Femur (tissue), 1 donor: ENCODE results near the gene ZDHHC7.

Source experiments
- DNase-seq: peaks from one replicate; pipeline ENCODE4 v3.0.0-alpha.2; 2017

The ZDHHC7 gene

DNA sequence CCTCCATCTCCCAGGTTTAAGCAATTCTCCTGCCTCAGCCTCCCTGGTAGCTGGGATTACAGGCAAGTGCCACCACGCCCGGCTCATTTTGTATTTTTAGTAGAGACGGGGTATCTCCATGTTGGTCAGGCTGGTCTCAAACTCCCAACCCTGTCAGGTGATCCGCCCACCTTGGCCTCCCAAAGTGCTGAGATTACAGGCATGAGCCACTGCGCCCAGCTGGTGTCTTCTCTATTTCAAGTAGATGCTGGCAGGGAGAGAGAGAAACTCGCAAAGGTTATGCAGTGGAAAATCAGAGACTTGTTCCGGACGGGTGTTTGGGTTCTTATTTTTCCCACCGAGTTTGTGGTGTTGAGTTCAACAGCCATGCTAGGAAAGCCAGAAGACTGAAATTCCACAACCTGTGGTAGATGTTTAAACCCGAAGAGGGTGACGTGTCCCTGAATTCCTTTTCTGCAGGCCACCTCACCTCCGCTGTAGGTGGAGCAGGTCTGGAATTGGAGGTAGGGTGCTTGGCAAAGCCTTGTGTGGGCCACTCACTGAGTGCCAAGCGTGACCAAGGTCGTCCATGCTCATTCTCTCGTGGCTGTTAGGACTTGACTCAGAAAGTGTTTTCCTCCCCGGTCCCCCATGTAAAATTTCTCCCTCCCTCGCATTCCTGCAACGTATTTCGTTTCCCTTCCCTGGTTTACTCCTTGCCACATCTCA lies 7.3 kb upstream of the ZDHHC7 start:
- no peak for DNase-seq

DNA sequence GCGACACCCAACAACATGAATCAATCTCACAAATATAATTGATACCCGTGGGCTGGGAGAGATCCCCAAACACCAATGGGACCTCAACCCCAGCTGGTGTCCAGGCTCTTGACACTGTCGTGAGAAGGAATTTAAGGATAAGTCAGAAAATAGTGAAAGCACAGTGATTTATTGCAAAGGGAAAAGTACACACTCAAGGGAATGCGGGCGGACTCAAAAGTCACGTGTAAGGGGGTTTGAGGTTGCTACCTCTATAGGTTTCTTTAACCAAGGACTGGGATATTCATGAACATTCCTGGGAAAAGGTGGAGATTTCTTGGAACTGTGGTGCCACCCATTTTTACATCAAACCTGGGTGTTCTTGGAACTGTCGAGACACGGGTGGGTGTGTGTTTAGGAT lies 6.3 kb upstream of the ZDHHC7 start:
- DNase-seq, result no peak

DNA sequence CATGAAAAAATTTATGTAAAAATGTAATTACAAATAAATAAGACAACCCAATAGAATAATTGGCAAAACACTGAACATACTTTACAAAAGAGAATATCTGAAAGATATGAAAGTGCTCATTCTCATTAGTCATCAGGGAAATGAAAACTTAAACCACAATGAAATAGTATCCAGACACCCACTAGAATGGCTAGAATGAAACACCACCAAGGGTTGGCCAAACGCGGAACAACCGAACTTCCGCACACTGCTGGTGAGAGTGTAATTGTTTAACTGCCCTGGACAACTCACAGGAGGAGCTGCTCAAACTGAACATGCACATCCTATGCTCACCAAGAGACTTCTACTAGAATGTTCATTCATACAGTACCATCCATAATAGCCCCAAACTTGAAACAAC lies 5.8 kb upstream of the ZDHHC7 start:
- no peak for DNase-seq

DNA sequence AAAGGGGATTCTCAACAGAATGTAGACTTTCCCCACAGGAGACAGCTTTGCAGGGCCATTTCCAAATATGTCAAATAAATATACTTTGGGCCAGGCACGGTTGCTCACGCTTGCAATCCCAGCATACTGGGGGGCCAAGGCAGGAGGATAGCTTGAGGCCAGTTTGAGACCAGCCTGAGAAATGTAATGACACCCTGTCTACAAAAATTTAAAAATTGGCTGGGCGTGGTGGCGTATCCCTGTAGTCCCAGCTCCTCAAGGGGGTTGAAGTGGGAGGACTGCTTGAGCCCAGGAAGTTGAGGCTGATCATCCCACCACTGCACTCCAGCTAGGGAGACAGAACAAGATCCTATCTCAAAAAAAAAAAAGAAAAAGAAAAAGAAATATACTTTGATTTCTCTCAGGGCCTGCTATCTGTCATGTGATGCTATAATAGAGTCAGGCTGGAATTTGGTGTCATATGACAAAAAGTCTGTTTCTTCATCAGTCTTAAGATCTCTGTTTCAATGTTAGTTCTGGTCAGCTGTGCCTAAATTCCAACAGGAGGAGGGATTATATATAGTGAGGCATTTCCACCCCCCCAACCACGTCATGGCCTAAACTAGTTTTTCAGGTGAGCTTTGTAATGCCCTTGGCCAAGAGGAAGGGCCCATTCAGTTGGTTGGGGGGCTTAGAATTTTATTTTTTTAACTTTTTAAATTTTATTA lies 4.3 kb upstream of the ZDHHC7 start:
- DNase-seq, result no peak

DNA sequence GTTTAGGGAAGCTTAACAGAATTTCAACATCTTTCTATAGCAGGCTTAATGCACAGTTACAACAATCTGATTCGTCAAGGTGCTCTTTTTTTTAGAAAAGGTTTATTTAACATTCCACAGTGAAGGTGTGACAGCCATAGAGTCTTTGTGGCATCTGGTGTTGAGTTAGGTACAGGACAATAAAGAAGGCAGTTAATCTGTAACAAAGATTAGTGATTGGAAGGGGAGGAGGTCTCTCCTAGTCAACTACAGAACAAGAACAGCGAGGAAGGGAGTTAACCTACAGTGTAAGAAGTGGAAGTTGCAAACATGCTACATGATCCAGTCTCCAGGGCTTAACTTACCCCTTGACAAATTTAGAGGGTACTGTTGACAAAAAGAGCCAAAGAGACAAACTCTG lies 3.0 kb upstream of the ZDHHC7 start:
- DNase-seq, result no peak

DNA sequence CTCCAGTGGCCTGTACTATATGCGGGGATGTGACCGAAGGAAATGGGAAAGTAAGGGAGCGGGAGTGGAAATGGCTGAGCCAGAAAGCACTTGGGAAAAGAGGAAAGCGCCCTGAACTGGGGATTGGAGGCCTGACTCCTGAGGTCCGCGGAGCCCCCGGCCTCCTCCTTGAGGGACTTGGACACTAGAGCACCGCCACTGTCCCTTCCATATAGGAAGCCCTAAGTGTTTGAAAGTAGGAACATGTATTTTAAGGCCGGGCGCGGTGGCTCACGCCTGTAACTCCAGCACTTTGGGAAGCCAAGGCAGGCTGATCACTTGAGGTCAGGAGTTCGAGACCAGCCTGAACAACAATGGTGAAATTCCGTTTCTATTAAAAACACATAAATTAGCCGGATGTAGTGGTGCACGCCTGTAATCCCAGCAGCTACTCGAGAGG lies 530 bp upstream of the ZDHHC7 start:
- no peak for DNase-seq

DNA sequence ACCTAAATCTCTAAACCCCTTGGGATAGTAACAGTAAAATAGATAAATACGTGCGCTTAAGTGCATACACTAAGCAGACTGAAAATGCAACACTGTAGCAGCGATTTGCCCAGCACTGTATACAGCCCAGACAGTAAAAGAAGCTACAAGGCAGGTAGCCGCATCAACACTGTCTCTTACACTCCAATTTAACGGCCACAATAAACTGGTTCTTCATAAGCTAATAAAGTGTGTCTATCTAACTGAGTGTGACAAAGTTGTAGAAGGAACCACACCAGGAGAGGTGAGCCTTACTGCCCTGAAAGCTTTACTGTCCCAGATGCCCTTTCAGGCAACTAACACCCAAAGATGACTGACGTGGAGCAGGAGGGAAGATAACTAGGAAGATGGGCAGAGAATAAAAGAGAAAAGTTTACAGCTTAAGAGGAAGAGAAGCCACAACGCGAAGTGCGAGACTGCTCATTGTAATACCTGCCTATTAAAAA lies 847 bp downstream of the ZDHHC7 start:
- no peak for DNase-seq

DNA sequence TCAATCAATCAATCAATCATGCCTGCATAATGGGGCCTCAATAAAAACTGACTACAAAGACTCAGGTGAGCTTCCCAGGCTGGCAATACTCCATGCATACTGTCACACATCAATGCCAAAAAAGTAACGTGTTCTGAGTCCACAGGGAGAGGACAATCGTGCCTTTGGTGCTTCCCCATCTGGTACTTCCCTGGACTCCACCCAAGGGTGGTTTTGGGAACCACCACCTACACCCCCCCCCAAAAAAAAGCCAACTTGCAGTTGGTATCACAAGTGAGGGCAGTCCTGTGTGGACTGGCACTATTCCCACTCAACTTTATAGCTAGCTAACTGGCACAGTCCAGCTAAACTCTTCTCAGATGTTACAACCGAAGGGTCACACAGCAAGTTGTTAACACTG lies 3.1 kb downstream of the ZDHHC7 start:
- no peak for DNase-seq

DNA sequence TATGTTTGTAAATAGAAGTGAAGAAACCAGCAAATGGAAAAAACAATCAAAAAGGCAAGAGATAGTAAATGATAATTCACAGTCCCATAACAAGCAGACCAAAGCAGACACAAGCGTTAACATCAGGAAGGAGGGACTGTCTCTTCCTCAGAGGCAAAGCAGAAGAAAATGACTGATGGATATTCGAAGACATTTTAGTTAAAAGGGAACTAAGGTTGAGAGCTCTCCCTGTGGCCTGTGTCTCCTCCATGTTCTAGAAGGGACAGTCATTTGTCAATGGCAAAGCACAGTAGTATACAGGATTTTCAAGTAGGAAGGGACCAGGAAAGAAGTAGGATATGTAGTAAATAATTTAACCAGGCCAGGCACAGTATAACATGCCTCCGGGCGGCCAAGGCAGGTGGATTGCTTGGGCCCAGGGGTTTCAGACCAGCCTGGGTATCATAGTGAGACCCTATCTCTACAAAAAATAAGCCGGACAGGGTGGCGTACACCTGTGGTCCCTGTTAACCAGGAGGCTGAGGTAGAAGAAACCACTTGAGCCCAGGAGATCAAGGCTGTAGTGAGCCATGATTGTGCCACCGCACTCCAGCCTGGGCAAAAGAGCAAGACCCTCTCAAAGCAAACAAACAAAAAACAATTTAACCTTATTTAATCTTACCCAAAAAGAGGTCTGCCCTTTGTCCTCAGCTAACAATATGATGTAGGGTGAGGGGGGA lies 3.7 kb downstream of the ZDHHC7 start:
- no peak for DNase-seq

DNA sequence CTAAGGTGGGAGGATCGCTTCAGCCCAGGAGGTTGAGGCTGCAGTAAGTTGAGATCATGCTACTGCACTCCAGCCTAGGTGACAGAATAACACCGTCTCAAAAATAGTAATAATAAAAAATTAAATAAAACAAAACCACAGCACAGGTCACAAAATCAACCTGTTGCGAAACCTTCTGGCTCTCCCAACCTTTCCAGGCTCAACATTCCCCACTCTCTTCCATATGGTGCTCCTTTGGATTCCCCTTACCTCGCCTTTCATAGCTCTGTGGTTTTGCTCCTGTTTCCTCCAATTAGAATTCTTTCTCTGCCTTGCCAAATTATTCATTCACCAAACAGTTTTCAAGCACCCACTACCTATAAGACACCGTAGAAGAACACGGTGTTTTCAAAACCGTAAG lies 4.7 kb downstream of the ZDHHC7 start:
- DNase-seq, result no peak

DNA sequence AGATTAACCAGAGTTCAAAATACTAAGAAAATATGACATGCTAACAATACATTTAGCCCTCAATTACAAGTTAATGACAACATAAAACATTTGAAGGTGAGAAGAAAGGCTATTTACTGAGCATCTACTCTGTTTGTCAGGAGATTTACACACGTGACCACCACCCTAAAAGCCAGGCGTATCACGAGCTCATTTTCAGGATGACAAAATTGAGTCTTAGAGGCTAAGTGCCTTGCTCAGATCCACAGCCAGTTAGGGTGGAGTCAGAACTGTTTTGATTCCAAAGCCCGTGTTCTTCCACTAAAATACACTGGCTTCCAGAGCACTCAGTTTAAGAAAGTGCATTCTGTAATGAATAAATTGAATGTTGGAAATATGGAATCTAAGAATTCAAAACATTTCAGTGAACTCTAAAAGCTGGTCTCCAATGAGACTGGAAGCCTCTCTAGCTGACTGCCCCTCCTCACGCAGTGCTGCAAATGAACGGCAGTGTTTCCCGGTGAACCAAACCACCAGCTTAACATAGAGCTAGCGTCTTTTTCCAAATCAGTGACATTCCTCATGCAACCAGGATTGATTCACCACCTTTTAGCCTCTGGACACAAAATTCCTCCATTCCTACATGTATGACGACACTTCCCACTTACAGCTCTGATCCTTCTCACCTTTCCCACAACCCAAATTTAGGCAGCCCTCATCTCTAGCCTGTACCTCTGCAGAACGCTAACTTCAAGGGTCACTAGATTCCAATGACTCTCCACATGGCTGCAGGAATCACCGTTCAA lies 5.9 kb downstream of the ZDHHC7 start:
- DNase-seq, result peak; percentile 67

DNA sequence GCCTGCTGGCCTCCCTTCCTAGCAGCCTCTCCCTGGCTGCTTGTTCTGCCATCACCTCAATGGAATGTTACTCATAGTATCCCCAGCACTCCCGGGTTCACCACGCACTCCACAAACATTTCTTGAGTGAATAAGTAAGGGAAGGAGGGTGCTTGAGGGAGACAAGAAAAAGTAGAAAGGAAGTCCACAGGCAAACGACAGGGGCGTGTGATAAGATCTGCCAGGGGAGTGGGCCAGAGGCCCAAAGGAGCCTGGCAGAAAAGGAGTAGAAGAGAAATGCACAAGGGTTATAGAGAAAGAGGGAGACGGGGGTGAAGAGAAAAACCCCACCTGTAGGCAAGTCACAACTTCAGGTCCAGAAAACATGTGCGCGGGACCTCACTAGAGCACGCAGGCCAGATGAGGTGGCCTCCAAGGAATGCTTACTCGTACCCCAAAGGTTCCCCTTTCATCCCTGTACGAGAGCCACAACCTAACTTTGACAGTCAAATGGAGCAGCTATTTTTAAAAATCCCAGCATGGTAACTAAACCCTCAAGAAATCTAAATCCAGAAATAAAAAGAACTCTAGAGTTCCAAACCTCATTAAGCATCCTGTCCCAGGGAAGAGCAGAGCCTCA lies 6.6 kb downstream of the ZDHHC7 start:
- DNase-seq, result no peak

DNA sequence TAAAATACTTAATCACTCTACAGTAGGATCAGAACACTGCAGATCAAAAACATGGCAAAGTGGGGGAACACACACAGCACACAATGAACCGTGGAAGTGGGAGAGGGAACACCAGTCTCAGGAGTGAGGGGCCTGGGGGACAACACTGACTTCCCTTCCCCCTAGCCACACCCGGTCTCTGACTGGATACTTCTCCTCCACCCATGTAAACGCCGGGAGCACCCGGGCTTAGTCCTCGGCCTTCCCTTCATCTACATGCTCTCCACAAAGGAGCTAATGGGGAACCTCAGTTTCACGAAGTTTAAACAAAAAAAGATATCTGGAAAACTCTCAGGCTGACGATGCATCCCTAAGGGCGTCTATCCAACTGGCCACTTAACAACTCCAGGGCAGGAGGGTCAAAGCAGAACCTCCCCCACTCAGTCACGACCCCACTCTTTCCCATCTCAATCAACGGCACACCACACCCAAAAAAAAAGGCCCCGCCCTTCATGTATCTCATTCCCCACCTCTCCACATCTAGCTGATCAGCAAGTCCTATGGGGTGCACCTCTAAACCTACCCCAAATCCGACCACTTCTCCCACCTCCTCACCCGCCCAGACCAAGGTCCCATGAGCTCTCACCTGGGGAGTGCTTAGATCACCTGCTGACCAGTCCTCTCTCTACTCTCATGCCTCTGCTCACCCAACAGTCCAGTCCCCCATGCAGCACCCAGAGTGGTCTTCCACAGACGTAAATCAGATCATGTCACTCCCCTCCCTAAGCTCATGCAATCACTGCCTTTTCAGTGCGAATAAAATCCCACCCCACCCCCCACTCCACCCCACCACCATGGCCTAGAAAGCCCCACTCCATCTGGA lies 7.4 kb downstream of the ZDHHC7 start:
- no peak for DNase-seq

DNA sequence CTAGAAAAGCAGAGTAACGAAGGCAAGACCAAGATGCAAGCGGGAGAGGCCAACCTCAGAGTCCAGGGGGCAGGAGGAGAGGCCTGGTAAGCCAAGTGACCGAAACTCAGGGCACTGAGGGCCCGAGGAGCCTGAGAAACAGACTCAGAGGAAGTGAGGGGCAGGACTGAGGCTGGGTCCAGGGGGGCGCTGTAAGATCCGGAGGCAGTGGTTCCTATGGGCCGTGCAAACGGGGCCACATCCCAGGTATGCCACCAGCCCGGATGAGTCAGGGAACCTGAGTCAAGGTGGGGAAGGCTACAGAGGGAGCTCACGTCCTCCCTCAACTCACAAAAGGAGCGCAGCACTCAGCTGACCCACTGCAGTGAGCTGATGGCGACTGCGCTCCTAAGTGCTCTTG lies 8.3 kb downstream of the ZDHHC7 start:
- no peak for DNase-seq

DNA sequence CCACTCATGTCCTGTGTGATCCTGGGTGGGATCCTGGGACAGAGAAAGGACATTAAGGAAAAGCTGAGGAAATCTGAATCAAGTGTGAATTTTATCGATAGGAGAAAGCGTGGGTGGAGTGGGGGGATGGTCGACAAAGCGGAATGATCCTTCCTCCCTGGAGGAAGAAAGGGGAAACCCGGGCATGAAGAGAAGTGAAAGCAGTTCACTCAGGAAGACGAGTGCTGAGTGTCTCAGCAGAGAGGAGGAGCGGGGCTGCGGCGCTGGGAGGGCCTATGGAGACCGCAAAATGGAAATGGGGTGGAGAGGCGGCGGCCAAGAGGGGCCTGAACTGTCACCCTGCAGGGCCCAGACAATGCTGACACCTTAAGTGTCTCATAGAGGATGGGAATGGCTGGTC lies 8.7 kb downstream of the ZDHHC7 start:
- DNase-seq, result no peak

DNA sequence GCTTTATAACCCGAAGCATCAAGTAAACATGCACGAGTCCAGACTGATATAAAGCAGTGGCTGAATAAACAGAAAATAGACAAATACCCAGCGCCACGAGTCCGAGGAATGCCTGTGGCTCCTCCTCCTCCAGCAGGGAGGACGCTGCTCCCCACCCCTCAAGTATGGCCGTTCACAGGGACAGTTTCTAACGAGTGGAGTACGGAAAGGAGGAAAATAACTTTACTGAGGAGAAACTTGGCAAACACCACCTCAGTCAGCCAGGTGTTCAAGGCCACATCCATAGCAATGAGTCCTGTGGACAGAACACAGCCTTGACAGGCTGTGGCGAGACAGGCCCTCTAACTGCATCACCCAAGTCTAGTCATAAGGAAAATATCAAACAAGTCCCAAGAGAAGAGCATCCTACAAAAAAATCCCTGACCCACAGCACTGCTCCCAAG lies 9.2 kb downstream of the ZDHHC7 start:
- DNase-seq, result no peak

DNA sequence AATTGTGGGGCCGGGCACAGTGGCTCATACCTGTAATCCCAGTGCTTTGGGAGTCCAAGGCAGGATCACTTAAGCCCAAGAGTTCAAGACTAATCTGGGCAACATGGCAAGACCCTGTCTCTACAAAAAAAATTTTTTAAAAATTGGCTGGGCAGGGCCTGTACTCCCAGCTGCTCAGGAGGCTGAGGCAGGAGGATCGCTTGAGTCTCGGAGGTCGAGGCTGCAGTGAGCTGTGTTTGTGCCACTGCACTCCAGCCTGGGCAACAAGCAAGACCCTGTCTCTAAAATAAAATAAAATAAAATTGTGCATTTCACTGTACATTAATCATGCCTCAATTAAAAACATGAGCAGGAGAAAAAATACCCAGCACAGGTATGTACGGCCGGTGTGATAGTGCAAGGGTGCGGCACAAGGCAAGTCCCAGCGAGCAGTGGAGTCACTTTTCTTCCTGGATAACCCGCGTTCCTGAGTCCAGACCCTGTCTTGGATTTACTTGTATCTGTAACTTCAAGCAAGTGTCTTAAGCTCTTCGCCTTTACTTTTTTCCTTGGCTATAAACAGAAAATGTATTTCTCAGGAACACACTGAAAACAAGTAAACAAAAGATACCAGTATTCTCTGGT lies 11.4 kb downstream of the ZDHHC7 start:
- DNase-seq, result no peak

DNA sequence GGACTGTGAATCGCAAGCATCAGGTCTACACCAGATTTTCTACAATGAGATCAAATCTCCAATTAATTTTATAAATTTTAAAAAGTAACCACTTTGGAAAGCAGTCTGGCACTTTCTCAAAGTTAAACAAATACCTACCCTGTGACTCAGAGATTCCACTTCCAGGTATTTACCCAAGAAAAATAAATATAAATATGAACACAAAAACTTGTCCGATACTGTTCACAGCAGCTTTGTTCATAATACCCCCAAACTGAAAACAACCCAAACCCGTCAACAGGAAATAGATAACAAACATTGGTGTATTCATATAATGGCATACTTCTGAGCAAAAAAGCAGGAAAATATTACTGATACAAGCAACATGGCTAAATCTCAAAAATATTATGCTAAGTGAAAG lies 12.1 kb downstream of the ZDHHC7 start:
- no peak for DNase-seq

DNA sequence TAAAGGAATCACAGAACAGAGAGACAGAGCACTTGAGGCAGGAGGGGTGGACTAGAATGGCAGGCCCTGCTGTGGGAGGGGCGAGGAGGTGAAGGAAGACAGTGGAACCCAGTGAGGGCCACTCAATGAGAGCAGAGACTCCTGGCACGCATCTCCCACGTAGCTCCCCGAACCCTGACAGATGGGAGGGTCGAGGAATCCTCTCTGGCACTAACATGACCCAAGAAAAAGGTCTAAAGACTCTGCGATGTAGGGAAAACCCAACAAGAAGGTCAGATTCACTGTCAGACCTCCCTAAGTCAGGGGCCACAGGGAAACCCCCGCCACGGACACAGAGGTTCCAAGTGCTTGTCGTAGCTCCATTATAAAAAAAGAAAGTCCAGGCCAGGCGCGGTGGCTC lies 15.0 kb downstream of the ZDHHC7 start:
- DNase-seq, result no peak

DNA sequence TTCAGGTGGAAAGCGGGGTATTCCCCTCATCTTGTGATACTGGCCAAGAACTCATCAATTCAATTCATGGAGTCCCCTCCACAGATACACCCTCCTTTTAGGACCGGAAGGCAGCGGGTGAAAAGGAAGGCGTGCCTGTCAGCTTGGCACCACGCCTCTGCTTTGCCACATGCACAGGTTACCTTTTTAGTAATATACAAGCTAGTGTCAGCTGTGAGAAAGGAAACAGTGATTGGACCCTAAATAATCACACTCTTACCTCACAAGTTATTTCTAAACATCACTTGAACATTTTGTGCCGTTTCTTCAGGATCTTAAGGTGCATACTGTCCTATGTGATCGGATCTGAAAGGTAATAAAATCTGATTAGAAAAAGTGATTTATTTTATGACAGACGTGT lies 15.7 kb downstream of the ZDHHC7 start:
- DNase-seq, result no peak

DNA sequence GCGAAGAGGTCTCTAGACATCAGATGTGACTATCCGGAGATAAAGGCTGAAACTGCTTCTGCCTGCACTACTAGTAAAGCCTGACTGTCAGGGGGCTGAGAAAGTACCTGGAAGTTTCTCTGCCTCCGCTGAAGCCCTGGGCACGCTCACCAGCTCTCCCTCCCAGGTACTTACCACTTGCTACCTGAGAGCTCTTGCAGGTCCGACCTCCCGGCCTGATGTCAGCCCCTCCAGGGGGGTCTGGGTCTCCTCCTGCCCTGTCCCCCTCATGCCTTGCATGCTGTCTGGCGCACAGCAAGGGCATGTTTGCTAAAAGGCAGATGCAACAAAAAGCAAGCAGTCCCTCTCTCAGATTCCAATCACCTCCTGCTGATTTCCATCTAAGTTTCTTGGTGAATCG lies 17.4 kb downstream of the ZDHHC7 start:
- DNase-seq, result no peak
